Vagina (tissue), 2 donors: Measurements from ENCODE around the gene CFAP45. TPM values are rescaled to one million over a fixed set of nuclear protein-coding genes. Genes with fewer than 3 reads are reported as not detected.

Source experiments
- DNase-seq, 2 donors: peaks; one replicate each; pipeline ENCODE4 v3.0.0-alpha.2; 2017; ENCODE audit errors: extremely low spot score in 2 of 2
- H3K27ac ChIP-seq: fragments of 200-600 bp; sonication (generic); one replicate; pipeline ENCODE4 v1.5.1; 2019
- H3K27me3 ChIP-seq: fragments of 200-600 bp; sonication (generic); one replicate; pipeline ENCODE4 v1.5.1; 2019
- H3K36me3 ChIP-seq, 2 donors: fragments of 200-600 bp; sonication (generic); one replicate each; pipeline ENCODE4 v1.5.1; 2017 to 2019
- H3K4me1 ChIP-seq: fragments of 200-600 bp; sonication (generic); one replicate; pipeline ENCODE4 v1.5.1; 2019
- H3K4me3 ChIP-seq, 2 donors: fragments of 200-600 bp; sonication (generic); 1 replicate in 1 of 2; 2 replicates in 1 of 2; pipeline ENCODE4 v1.5.1; 2016 to 2019
- H3K9me3 ChIP-seq: fragments of 200-600 bp; sonication (generic); one replicate; pipeline ENCODE4 v1.5.1; 2019
- POLR2A ChIP-seq, 2 donors: fragments of 450-650 bp; IDR thresholded peaks; one replicate each; pipeline ENCODE4 v1.6.1; 2017; ENCODE audit warnings: antibody characterized with exemption in 2 of 2, mild to moderate bottlenecking in 2 of 2, moderate library complexity in 2 of 2
- POLR2AphosphoS5 ChIP-seq, 2 donors: sonication (generic); formaldehyde crosslinking; IDR thresholded peaks; one replicate each; pipeline ENCODE4 v1.9.0; 2017; ENCODE audit warnings: antibody characterized with exemption in 2 of 2, mild to moderate bottlenecking in 2 of 2, low read depth in 1 of 2; ENCODE audit not compliant: insufficient read depth in 1 of 2
- intact Hi-C: fragments of 100-400 bp; cut with DNase I; formaldehyde crosslinking; loops from one replicate; pipeline ENCODE4 v1.15.1; 2023
- total RNA-seq: library from RNA; depleted of rRNA; stranded (reverse); fragments of >200 nt; gene quantifications from one replicate; pipeline ENCODE4 v1.2.3, GENCODE V29; 2016
- TF ChIP-seq, protein P1 (sequence below), 3 experiments: fragments of 450-650 bp in 2 of 3; fragments of 200-600 bp in 1 of 3; sonication (generic) in 1 of 3; IDR thresholded peaks; one replicate each; pipeline ENCODE4 v1.5.1; 2017 to 2019; ENCODE audit warnings: antibody characterized with exemption in 3 of 3, mild to moderate bottlenecking in 2 of 3, moderate library complexity in 2 of 3

CFAP45 gene
- total RNA-seq, 1 donor from 2014 or later: not detected

- no peak overlapping the region for H3K4me3 ChIP-seq
- TF ChIP-seq, protein P1, sequence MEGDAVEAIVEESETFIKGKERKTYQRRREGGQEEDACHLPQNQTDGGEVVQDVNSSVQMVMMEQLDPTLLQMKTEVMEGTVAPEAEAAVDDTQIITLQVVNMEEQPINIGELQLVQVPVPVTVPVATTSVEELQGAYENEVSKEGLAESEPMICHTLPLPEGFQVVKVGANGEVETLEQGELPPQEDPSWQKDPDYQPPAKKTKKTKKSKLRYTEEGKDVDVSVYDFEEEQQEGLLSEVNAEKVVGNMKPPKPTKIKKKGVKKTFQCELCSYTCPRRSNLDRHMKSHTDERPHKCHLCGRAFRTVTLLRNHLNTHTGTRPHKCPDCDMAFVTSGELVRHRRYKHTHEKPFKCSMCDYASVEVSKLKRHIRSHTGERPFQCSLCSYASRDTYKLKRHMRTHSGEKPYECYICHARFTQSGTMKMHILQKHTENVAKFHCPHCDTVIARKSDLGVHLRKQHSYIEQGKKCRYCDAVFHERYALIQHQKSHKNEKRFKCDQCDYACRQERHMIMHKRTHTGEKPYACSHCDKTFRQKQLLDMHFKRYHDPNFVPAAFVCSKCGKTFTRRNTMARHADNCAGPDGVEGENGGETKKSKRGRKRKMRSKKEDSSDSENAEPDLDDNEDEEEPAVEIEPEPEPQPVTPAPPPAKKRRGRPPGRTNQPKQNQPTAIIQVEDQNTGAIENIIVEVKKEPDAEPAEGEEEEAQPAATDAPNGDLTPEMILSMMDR (IDR thresholded peaks at IDR 0.05): peak; percentile 87 to 96 (median 92)
- TF ChIP-seq POLR2A (IDR thresholded peaks at IDR 0.05) (no peak), POLR2AphosphoS5 (IDR thresholded peaks at IDR 0.05; ENCODE audit: insufficient read depth in 1 of 2, low read depth in 1 of 2) (peak in 1 of 2 donors; percentile 24)
- peaks cover 37% of the 10 kb centered on the region for H3K4me1 ChIP-seq
- no peaks in the 10 kb centered on the region for H3K36me3 ChIP-seq
- H3K9me3 ChIP-seq: no peaks in the 10 kb centered on the region
- intact Hi-C loops: loop anchor here (2.0 kb wide), 1 partner anchor 70 kb away; no protein-coding TSS in a partner anchor
- H3K27ac ChIP-seq: no peak overlapping the region
- DNase-seq: no peak
- no peaks in the 10 kb centered on the region for H3K27me3 ChIP-seq
These were observed 36.4 kb upstream of the CFAP45 start for GRCh38 chr1:159936273-159936904.

DNA sequence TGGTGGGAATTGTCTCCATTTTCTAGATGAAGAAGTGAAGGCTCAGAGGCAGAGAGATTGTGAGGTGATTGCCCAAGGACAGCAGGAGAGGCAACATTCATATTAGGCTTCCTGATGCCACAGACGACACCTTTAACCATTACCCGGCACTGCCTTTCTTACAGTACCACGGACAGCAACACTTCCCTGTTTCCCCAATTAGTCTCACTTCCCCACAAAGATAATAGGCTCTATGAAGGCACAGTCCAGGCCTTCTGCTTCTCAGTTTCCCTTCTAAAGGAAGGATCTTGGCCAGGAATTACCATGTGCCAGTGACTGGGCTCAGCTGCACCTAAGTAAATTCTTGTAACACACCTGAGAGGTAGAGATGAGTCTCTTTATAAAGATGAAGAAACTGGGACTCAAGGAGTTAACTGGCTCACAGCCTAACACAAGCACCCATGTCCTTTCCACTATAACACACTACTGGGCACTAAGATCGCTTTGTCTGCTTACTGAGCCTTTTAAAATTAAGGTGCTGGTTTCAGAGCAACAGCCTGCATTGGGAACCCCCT, 35.8 kb upstream of the CFAP45 start:
- no peak overlapping the region for H3K4me3 ChIP-seq
- intact Hi-C loops: loop anchor here (2.0 kb wide), 1 partner anchor 71 kb away; no protein-coding TSS in a partner anchor
- H3K4me1 ChIP-seq: peaks cover 37% of the 10 kb centered on the region
- no peaks in the 10 kb centered on the region for H3K36me3 ChIP-seq
- DNase-seq: no peak
- TF ChIP-seq POLR2AphosphoS5 (IDR thresholded peaks at IDR 0.05; ENCODE audit: insufficient read depth in 1 of 2, low read depth in 1 of 2) (no peak), POLR2A (IDR thresholded peaks at IDR 0.05) (no peak)
- TF ChIP-seq, protein P1 (IDR thresholded peaks at IDR 0.05): no peak
- no peak overlapping the region for H3K27ac ChIP-seq
- no peaks in the 10 kb centered on the region for H3K9me3 ChIP-seq
- H3K27me3 ChIP-seq: no peaks in the 10 kb centered on the region

GRCh38 chr1:159935305-159935704, 35.3 kb upstream of the CFAP45 start:
- TF ChIP-seq POLR2AphosphoS5 (IDR thresholded peaks at IDR 0.05; ENCODE audit: insufficient read depth in 1 of 2, low read depth in 1 of 2): no peak
- TF ChIP-seq, protein P1 (IDR thresholded peaks at IDR 0.05): no peak
- no peaks in the 10 kb centered on the region for H3K9me3 ChIP-seq
- H3K36me3 ChIP-seq: no peaks in the 10 kb centered on the region
- no peak overlapping the region for H3K27ac ChIP-seq
- intact Hi-C loops: no loop called here
- H3K4me3 ChIP-seq: no peak overlapping the region
- peaks cover 37% of the 10 kb centered on the region for H3K4me1 ChIP-seq
- no peaks in the 10 kb centered on the region for H3K27me3 ChIP-seq
- no peak for DNase-seq

- TF ChIP-seq POLR2A (IDR thresholded peaks at IDR 0.05) (no peak), POLR2AphosphoS5 (IDR thresholded peaks at IDR 0.05; ENCODE audit: insufficient read depth in 1 of 2, low read depth in 1 of 2) (no peak)
- TF ChIP-seq, protein P1 (IDR thresholded peaks at IDR 0.05): no peak
- intact Hi-C loops: no loop called here
- H3K27me3 ChIP-seq: no peaks in the 10 kb centered on the region
- H3K4me1 ChIP-seq: peaks cover 37% of the 10 kb centered on the region
- no peak overlapping the region for H3K4me3 ChIP-seq
- no peaks in the 10 kb centered on the region for H3K9me3 ChIP-seq
- DNase-seq: no peak
- H3K27ac ChIP-seq: no peak overlapping the region
- H3K36me3 ChIP-seq: no peaks in the 10 kb centered on the region
These were observed 34.4 kb upstream of the CFAP45 start for GRCh38 chr1:159934136-159935039.
